HG03378 (cell line): ENCODE data around the gene ETNPPL.
"Not testable (repeated sequence)": the region's sequence is repeated elsewhere in the genome, so short reads cannot be mapped to it uniquely, and the experiment has no call there.

Experiments used
- ATAC-seq: cut with Tn5 transposase; IDR thresholded peaks from one replicate; pipeline ENCODE4 v1.9.1; 2021; ENCODE audit warnings: mild to moderate bottlenecking, moderate library complexity; ENCODE audit not compliant: unreplicated experiment

The ETNPPL gene

GRCh38 chr4:108763226-108763593, 357 bp upstream of the ETNPPL start:
- no peak for ATAC-seq

GRCh38 chr4:108758498-108758897, 4.4 kb downstream of the ETNPPL start:
- no peak for ATAC-seq

GRCh38 chr4:108754327-108754726, 8.5 kb downstream of the ETNPPL start:
- ATAC-seq = no peak

GRCh38 chr4:108751321-108751720, 11.5 kb downstream of the ETNPPL start:
- no peak for ATAC-seq

- ATAC-seq = no peak
Observed at GRCh38 chr4:108749119-108749518, 13.7 kb downstream of the ETNPPL start.

GRCh38 chr4:108746511-108746910, 16.3 kb downstream of the ETNPPL start:
- ATAC-seq = no peak

- ATAC-seq = no peak
Observed at GRCh38 chr4:108744307-108744706, 18.5 kb downstream of the ETNPPL start.

GRCh38 chr4:108742451-108743420, 20.1 kb downstream of the ETNPPL start:
- ATAC-seq = no peak

GRCh38 chr4:108738003-108738706, 24.7 kb downstream of the ETNPPL start:
- ATAC-seq = no peak

- ATAC-seq = no peak
Observed at GRCh38 chr4:108731006-108731405, 31.8 kb downstream of the ETNPPL start.

- no peak for ATAC-seq
Observed at GRCh38 chr4:108730579-108730978, 32.3 kb downstream of the ETNPPL start.

GRCh38 chr4:108729731-108730130, 33.1 kb downstream of the ETNPPL start:
- no peak for ATAC-seq

- ATAC-seq = no peak
Observed at GRCh38 chr4:108725457-108725856, 37.4 kb downstream of the ETNPPL start.

GRCh38 chr4:108717386-108717785, 45.5 kb downstream of the ETNPPL start:
- ATAC-seq = no peak

GRCh38 chr4:108716340-108716739, 46.5 kb downstream of the ETNPPL start:
- ATAC-seq = no peak

- ATAC-seq = no peak
Observed at GRCh38 chr4:108714880-108715279, 48.0 kb downstream of the ETNPPL start.

GRCh38 chr4:108710578-108710977, 52.3 kb downstream of the ETNPPL start:
- not testable (repeated sequence) for ATAC-seq

GRCh38 chr4:108709722-108710121, 53.1 kb downstream of the ETNPPL start:
- ATAC-seq = no peak

- no peak for ATAC-seq
Observed at GRCh38 chr4:108709234-108709633, 53.6 kb downstream of the ETNPPL start.

GRCh38 chr4:108706289-108706688, 56.6 kb downstream of the ETNPPL start:
- no peak for ATAC-seq

- no peak for ATAC-seq
Observed at GRCh38 chr4:108703966-108704365, 58.9 kb downstream of the ETNPPL start.

GRCh38 chr4:108703370-108703769, 59.5 kb downstream of the ETNPPL start:
- no peak for ATAC-seq
